ENCODE data around the gene C22orf39. TPM values are rescaled to one million over a fixed set of nuclear protein-coding genes. Genes with fewer than 3 reads are reported as not detected.

Gene C22orf39
- total RNA-seq, 6 donors from 2014 or later = 29.1 to 48.6 (median 43.6) TPM

DNA sequence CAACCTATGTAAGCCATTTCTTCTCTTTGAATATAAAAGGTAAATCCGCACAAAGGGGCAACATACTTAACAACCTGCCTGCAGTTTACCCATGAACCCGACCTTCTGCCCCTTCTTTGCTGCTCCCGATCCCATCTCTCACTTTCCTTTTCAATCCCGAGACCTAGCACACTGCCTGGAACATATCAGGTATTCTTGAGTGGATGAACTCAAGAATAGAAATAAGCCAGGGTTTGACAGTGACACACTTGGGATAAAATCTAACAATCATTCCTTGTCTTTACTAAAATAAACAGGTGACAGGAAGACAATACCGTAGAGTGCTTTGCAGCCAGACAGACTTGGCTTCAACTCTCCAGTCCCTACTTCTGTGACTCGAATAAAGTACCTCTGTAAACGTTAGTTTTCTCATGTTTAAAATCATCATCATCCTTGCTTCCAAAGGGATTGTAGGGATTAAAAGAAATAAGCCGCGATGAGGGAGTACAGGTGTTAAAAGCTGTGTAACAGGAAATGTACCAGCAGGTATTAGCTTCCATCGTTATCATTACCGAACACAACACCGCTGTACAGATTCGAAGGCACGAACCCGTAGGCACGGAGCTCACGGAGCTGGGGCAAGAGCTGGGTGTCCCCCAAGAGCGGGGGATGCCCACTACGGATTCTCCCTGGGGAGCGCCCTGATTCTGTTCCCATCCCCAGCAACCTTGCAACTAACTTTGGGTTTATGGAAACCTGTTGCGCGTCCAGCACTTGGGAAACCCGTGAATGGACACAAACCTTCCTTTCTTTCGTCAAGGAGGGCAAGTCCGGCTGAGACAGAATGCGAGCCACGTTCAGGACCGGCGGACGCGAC, 30.8 kb upstream of the C22orf39 start:
- ATAC-seq (ENCODE audit: low FRiP score in 2 of 2) = no peak
- TF ChIP-seq CTCF (IDR thresholded peaks at IDR 0.05) (peak in 1 of 6 experiments; percentile 8), POLR2AphosphoS5 (IDR thresholded peaks at IDR 0.05) (no peak), POLR2A (IDR thresholded peaks at IDR 0.05) (no peak), EP300 (IDR thresholded peaks at IDR 0.05) (no peak)
- Histone ChIP-seq H3K27me3 (no peaks in the 10 kb centered on the region), H3K9me3 (no peaks in the 10 kb centered on the region), H3K4me3 (peak overlapping the region; percentile 70 to 95 (median 86)), H3K4me1 (peaks cover 18 to 34% (median 27%) of the 10 kb centered on the region in 4 donors), H3K36me3 (peaks cover 5 to 23% (median 16%) of the 10 kb centered on the region in 4 donors), H3K27ac (peak overlapping the region; percentile 94 to 98 (median 96))
- 1 to 3% methylated on average over 20 to 31 of the region's 31 CpGs for WGBS, 2 donors
- DNase-seq = no peak

DNA sequence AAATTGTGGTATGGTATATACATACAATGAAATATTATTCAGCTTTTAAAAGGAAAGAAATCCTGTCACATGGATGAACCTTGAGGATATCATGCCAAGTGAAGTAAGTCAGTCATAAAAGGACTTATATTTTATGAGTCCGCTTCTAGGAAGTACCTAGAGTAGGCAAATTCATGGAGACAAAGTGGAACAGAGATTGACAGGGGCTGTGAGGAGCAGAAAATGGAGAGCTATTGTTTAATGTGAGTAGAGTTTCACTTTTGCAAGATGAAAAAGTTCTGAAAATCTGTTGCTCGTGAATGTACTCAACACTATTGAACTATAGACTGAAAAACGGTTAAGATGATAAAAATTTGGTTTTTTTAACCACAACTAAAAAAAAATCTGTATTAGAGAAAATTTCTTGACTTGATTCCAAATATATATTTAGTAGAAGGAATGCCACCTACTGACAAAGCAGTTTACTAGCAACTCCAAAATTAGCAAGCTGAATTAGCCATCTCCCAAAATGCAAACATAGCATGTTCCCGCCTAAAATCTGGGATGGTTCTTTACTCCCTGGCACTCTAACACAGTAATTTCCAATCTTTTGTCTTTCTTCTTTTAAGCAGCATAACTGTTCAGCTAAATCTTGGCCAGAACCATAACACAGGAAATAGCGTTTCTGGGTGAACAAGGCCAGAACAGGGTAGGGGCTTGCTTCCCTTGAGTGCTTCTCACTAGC, 30.0 kb upstream of the C22orf39 start:
- DNase-seq = no peak
- no peak for ATAC-seq (ENCODE audit: low FRiP score in 2 of 2)
- Histone ChIP-seq H3K4me1 (peaks cover 18 to 34% (median 27%) of the 10 kb centered on the region in 4 donors), H3K27ac (peak overlapping the region; percentile 94 to 98 (median 96)), H3K36me3 (peaks cover 5 to 31% (median 24%) of the 10 kb centered on the region in 4 donors), H3K9me3 (no peaks in the 10 kb centered on the region), H3K27me3 (no peaks in the 10 kb centered on the region), H3K4me3 (peak overlapping the region in 3 of 4 donors; percentile 81 to 95 (median 92))
- no peak for TF ChIP-seq POLR2AphosphoS5 (IDR thresholded peaks at IDR 0.05)
- TF ChIP-seq CTCF (IDR thresholded peaks at IDR 0.05) = no peak
- no peak for TF ChIP-seq POLR2A (IDR thresholded peaks at IDR 0.05)
- TF ChIP-seq EP300 (IDR thresholded peaks at IDR 0.05) = no peak
- 21 to 23% methylated on average over 5 of the region's 5 CpGs for WGBS, 2 donors

- TF ChIP-seq CTCF (IDR thresholded peaks at IDR 0.05) (no peak), EP300 (IDR thresholded peaks at IDR 0.05) (no peak), POLR2A (IDR thresholded peaks at IDR 0.05) (no peak), POLR2AphosphoS5 (IDR thresholded peaks at IDR 0.05) (no peak)
- H3K27me3 ChIP-seq = no peaks in the 10 kb centered on the region
- no peak overlapping the region for H3K4me3 ChIP-seq
- no peaks in the 10 kb centered on the region for H3K9me3 ChIP-seq
- H3K36me3 ChIP-seq = peaks cover 12 to 45% (median 37%) of the 10 kb centered on the region in 4 donors
- DNase-seq (no peak), ATAC-seq (ENCODE audit: low FRiP score in 2 of 2) (no peak)
- no peak overlapping the region for H3K27ac ChIP-seq
- H3K4me1 ChIP-seq = peaks cover 18 to 34% (median 27%) of the 10 kb centered on the region in 4 donors
- 80 to 85% methylated on average over 3 of the region's 3 CpGs for WGBS, 2 donors
Observed at GRCh38 chr22:19476023-19476422, 28.5 kb upstream of the C22orf39 start.

GRCh38 chr22:19473578-19473977, 26.1 kb upstream of the C22orf39 start:
- Histone ChIP-seq H3K36me3 (peaks cover 16 to 70% (median 61%) of the 10 kb centered on the region in 4 donors), H3K4me1 (peaks cover 14 to 28% (median 21%) of the 10 kb centered on the region in 4 donors), H3K27ac (no peak overlapping the region), H3K27me3 (no peaks in the 10 kb centered on the region), H3K4me3 (no peak overlapping the region), H3K9me3 (no peaks in the 10 kb centered on the region)
- no peak for TF ChIP-seq POLR2AphosphoS5 (IDR thresholded peaks at IDR 0.05)
- TF ChIP-seq EP300 (IDR thresholded peaks at IDR 0.05) = no peak
- TF ChIP-seq POLR2A (IDR thresholded peaks at IDR 0.05) = no peak
- no peak for TF ChIP-seq CTCF (IDR thresholded peaks at IDR 0.05)
- DNase-seq = no peak
- ATAC-seq (ENCODE audit: low FRiP score in 2 of 2) = no peak
- WGBS, 2 donors = 70 to 74% methylated on average over 2 to 3 of the region's 3 CpGs
